Stimulated activated effector memory CD8-positive, alpha-beta T cell treated with anti-CD3 and anti-CD28 coated beads, Interleukin-12 subunit alpha, Interleukin-12 subunit beta, amount 100 ng/mL, for 72 hours (primary cell): ENCODE results near the gene CLDN24.

ENCODE experiments used
- ATAC-seq: fragments of 150-1000 bp; cut with Tn5 transposase; 2 replicates; pipeline ENCODE4 v1.10.0; 2021
- DNase-seq, 2 donors: peaks; one replicate each; pipeline ENCODE4 v3.0.0; 2021 to 2022; ENCODE audit warnings: low spot score in 2 of 2
- H3K27ac Mint-ChIP-seq: one replicate; pipeline ENCODE4 v1.8.0; 2022; ENCODE audit warnings: mild to moderate bottlenecking, mixed read lengths
- H3K36me3 Mint-ChIP-seq: one replicate; pipeline ENCODE4 v1.8.0; 2022; ENCODE audit warnings: mild to moderate bottlenecking, mixed read lengths
- H3K4me1 Mint-ChIP-seq: one replicate; pipeline ENCODE4 v1.8.0; 2022; ENCODE audit warnings: mixed read lengths
- H3K4me3 Mint-ChIP-seq: one replicate; pipeline ENCODE4 v1.8.0; 2022; ENCODE audit warnings: mild to moderate bottlenecking, mixed read lengths
- H3K9me3 Mint-ChIP-seq: one replicate; pipeline ENCODE4 v1.8.0; 2022; ENCODE audit warnings: mixed read lengths

CLDN24 gene

DNA sequence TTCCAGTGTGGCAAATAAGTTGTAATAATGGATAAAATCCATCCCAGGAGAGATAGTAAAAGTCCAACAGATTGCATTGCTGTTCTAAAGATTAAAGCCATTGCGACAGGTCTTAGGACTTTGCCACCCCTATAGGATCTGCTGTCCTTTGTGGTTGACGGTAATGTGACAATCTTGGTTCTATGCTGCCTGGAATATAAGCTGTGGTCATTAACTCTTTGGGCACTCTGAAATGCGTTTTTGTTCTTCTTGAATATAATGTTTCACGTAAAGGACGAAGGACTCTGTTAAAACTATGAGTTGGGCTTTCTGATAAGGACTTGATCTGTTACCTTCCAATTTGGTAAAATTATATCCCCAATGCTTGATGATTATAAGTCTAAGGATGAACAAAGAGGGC lies at the start of gene CLDN24:
Gene CLDN24, minus strand, starts transcription at position 101 of the 400 bp plus-strand sequence. Its CDS starts 0 bp downstream, at position 101.
- peak within 1 kb of the TSS; percentile 18 for H3K4me3 Mint-ChIP-seq
- H3K4me1 Mint-ChIP-seq = peaks cover 18% of the 10 kb centered on the region
- no peaks in the 10 kb centered on the region for H3K9me3 Mint-ChIP-seq
- no peak for ATAC-seq
- DNase-seq = no peak
- H3K27ac Mint-ChIP-seq = no peak within 1 kb of the TSS
- no peaks in the 10 kb centered on the region for H3K36me3 Mint-ChIP-seq

DNA sequence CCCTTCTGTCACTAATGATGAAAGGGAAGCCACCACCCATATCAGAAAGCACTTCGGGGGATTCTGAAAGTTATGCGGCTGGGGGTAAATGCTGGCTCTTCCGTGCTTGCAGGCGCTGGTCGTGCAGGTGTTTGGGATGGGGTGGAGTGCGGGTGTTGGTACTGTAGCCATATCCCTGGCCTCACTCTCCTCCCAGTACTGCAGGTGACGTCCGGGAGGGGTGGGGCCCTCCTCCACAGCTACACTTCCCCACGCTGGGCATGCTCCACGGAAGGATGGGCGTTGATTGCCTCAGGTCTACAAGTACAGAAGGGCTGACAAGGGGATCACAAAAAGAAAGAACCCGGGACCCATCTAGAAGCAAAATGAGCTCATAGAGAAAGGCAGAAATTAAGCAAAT lies 48.6 kb upstream of the CLDN24 start:
- Mint-ChIP-seq H3K27ac (no peak overlapping the region), H3K4me1 (no peaks in the 10 kb centered on the region)

DNA sequence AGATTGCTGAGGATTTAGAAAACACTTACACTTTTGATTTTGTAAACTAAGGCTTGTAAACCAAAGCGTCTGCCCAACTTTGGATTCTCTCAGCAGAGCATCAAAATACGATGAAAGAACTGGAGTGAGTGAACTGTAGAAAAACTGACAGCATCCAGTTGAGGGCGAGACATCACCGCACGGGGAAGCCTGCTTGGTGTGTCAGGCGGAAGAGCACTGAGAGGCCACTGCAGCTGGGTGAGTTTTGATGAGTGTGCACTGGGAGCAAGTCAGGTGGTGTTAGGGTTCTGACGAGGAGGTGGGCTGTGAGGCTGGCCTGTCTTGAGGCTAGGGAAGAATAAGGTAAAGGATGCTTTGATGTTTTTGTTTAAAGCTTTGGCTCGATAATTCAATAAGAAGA lies 46.8 kb upstream of the CLDN24 start:
- no peak for DNase-seq
- ATAC-seq = no peak
- H3K36me3 Mint-ChIP-seq = no peaks in the 10 kb centered on the region
- no peaks in the 10 kb centered on the region for H3K9me3 Mint-ChIP-seq
- H3K4me1 Mint-ChIP-seq = no peaks in the 10 kb centered on the region
- H3K4me3 Mint-ChIP-seq = no peak overlapping the region
- no peak overlapping the region for H3K27ac Mint-ChIP-seq

More for the DNA sequence above, 48.6 kb upstream of the CLDN24 start:
- ATAC-seq = no peak
- Mint-ChIP-seq H3K9me3 (no peaks in the 10 kb centered on the region), H3K4me3 (no peak overlapping the region), H3K36me3 (no peaks in the 10 kb centered on the region)
- no peak for DNase-seq

DNA sequence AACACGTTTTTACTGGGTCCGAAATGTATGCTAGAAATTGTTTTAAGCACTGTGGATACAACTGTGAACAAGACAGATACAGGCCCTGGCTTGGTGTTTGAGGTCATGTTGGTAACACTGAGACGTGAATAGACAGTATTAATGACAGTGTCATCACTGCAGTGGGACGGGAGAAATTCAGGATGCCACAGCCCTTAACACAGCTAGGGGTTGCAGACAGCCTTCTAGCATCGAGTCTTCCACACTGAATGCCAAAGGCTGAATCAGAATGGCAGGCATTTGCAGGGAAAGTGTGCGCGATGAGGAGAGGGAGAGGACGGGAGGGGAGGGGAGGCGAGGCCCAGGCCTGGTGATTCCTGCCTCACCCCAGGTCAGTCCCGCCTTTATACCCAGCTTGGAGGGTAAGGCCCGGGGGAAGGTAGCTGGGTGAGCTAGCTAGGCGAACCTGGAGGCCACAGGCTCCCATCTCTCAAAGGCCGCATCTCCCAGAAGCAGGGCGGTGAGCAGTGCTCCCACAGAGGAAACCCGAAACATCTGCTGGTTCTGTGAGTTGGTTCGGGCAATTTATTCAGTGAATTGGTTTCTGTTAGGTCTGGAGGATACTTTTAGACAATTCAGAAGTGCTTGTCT lies 44.1 kb upstream of the CLDN24 start:
- H3K4me3 Mint-ChIP-seq = no peak overlapping the region
- H3K36me3 Mint-ChIP-seq = no peaks in the 10 kb centered on the region
- no peaks in the 10 kb centered on the region for H3K4me1 Mint-ChIP-seq
- H3K27ac Mint-ChIP-seq = no peak overlapping the region
- no peak for DNase-seq
- H3K9me3 Mint-ChIP-seq = no peaks in the 10 kb centered on the region
- peak; percentile 31 for ATAC-seq

DNA sequence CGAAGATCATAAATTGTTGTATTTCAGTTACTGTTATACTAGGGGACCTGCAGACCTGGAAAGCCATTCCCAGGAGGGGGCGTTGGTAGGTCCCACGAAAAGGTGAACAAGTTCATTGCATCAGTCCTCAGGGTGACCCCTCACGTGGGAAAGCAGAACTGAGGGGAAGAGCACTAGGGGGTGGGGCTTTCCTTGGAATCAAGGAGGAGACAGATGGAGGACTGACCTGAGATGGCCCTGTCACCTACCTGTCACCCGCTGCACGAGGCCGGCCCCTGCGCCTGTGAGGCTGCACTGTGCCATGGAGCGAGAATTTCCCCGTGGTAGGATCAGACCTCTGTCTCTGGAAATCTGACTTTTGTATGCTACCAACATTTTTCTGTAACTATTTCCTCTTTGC lies 41.8 kb upstream of the CLDN24 start:
- H3K4me1 Mint-ChIP-seq = no peaks in the 10 kb centered on the region

DNA sequence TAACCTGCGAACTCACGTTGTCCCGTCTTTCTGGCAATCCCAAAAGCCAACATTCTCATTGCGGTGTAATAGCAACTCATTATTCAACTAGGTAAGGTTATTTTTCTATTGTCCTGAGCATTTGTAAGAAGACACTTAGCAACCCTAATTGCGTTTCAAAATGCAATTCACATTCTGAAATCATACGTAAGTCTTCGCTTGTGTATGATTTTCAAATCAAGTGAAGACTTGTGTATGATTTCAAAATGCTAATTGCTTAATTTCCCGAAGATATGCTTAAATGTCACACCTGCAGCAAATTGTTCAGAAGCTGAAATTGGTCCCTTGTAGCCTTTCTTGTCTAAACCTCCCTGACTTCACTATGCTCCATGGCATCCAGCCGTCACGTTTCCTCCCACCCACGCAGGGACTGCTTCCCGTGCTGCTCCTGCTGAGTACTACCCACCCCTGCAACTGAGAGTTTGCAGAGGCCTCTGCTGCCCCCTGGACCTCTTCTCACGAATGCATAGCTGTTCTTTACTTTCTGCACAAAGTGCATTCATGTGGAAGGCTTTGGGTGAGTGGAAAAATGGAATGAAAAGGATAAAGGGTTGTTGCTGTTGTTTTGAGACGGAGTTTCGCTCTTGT lies 40.8 kb upstream of the CLDN24 start:
- ATAC-seq = no peak
- no peak for DNase-seq
- H3K4me3 Mint-ChIP-seq = no peak overlapping the region
- no peaks in the 10 kb centered on the region for H3K4me1 Mint-ChIP-seq
- H3K27ac Mint-ChIP-seq = no peak overlapping the region
- no peaks in the 10 kb centered on the region for H3K36me3 Mint-ChIP-seq
- H3K9me3 Mint-ChIP-seq = no peaks in the 10 kb centered on the region

More for the DNA sequence above, 41.8 kb upstream of the CLDN24 start:
- H3K9me3 Mint-ChIP-seq = no peaks in the 10 kb centered on the region
- DNase-seq (no peak), ATAC-seq (no peak)
- H3K36me3 Mint-ChIP-seq = no peaks in the 10 kb centered on the region
- no peak overlapping the region for H3K27ac Mint-ChIP-seq
- no peak overlapping the region for H3K4me3 Mint-ChIP-seq

DNA sequence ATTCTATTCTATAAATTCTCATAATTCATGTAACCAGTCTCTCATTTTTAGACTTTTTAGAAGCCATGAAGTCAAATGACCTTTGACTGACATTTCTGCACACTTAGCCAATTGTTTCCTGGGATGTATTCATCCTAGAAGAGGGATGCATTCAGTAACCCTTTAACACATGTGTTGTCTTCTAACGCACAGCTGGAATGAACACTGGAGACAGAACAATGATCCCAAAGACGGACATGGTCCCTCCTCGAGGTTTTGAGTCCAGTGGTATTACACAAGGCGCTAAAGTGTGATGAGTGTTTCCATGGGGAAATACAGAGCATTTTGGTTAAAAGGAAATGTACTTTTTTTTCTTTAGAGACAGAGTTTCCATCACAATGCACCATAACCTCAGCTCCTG lies 39.8 kb upstream of the CLDN24 start:
- Mint-ChIP-seq H3K9me3 (no peaks in the 10 kb centered on the region), H3K4me1 (no peaks in the 10 kb centered on the region), H3K4me3 (no peak overlapping the region), H3K36me3 (no peaks in the 10 kb centered on the region), H3K27ac (no peak overlapping the region)
- ATAC-seq (no peak), DNase-seq (no peak)

DNA sequence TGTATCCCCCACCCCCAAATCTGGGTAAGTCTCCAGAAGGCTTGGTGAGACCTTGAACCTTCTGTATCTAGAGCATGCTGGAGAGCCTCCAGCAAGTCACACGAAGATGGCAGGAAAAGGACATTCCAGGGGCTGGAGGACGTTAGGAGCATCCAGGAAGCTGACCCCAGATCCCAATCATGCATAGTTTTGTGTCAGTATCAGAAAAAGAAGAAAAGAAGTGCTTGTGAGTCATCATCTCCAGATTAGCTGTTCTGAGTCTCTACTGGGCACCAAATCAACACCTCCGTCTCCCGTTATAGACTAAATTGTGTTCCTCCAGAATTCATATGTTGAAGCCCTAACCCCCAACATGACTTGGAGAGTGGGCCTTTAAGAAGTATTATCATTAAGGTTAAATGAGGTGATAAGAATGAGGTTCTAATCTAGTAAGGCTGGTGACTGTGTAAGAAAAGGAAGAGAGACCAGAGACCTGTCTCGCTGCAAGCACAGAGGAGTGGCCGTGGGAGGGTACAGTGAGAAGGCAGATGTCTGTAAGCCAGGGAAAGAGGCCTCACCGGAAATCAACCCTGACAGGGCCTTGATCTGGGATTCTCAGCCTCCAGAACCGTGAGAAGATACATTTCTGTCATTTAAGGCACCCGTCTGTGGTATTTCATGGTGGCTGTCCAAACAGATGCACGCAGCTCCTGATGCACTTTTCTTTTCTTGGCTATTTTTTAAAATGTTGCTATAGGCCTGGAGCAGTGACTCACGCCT lies 38.1 kb upstream of the CLDN24 start:
- ATAC-seq (no peak), DNase-seq (no peak)
- Mint-ChIP-seq H3K36me3 (no peaks in the 10 kb centered on the region), H3K4me3 (no peak overlapping the region), H3K27ac (no peak overlapping the region), H3K9me3 (no peaks in the 10 kb centered on the region), H3K4me1 (no peaks in the 10 kb centered on the region)

DNA sequence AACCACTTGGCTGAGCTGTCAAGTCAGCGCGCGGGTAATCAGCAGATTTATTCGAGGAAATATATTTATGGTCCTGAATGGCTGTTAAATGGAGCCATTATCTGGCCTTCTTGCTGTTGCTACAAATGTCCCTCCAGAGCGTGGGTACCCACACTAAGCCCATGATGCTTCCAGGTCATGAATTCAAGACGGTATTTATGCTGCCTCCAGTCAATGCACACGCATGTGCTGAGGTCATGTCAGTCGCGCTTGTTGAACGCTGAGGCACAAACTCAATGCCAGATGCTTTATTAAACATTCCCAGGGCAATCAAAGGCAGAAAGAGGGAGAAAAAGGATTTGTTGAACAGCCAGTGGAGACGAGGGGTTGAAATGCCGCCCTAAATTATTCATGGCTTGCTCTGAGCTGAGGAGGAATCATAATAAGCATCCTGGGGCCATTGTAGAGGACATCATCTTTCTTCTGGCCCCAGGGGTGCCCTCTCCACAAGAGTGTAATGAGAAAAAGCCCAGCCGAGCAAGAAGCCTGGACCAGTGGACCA lies 36.1 kb upstream of the CLDN24 start:
- ATAC-seq (no peak), DNase-seq (no peak)
- H3K9me3 Mint-ChIP-seq = no peaks in the 10 kb centered on the region
- H3K36me3 Mint-ChIP-seq = no peaks in the 10 kb centered on the region
- H3K4me3 Mint-ChIP-seq = no peak overlapping the region
- no peak overlapping the region for H3K27ac Mint-ChIP-seq
- H3K4me1 Mint-ChIP-seq = no peaks in the 10 kb centered on the region

DNA sequence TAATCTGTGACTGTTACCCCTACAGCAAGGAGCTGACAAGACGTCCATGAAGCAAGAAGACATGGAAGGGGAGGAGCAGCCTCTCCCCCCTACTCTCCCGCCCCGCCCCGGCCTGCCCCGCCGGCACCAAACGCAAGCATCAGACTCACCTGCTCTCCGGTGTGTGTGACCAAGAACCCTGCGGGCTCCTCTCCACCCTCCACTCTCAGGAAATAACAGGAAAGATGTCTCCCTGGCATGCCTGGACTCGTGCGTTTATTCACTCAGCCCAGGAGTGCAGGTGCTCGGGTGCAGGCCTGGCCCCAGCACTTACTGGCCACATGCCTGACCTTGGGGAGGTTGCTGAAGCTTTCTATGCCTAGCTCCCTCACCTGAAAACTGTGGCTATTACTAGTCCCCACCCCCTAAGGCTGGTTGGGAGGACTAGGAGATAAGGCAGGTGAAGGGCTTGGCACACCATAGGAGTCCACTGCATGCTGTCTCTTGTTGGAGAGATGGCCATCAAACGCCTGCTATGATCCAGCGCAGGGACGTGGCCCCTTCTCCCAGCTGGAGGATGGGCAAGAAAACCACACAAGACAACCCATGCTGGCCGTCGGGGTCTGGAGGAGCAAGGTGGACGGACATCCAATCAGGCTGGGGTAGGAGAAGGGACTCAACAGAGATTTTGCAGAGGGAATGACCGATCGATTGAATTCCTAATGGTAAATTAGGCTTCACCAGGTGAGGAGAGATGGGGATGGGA lies 34.9 kb upstream of the CLDN24 start:
- no peak overlapping the region for H3K27ac Mint-ChIP-seq
- no peaks in the 10 kb centered on the region for H3K4me1 Mint-ChIP-seq
- no peaks in the 10 kb centered on the region for H3K36me3 Mint-ChIP-seq
- no peaks in the 10 kb centered on the region for H3K9me3 Mint-ChIP-seq
- no peak for DNase-seq
- no peak for ATAC-seq
- H3K4me3 Mint-ChIP-seq = no peak overlapping the region

DNA sequence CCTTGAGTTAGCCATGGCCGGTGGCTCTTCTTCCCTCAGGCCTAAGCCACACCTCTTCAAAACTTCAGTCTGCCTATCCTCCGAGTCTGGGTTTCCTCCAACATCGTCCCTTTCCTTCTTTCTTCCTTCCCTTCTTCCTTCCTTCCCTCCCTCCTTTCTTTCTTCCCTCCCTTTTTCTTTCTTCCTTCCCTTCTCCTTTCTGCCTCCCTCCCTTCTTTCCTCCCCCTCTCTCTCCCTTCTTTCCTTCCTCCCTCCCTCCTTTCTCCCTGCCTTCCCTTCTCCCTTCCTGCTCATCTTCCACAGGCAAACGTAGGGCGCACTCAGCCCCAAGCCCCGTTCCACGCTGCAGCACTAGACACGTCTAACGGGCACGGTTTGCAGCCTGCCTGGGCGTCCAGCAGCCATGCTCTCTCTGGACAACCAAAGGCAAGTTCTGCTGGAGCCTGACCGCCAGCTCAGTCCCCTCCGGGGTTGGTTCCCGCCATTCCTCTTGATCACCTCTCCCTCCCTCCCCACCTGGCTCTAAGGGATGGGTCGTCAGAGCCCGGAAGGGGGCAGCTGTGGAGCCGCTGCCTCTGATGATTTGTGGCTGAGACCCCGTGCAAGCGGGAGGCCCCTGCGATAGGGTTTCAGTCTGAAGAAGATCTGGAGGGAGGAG lies 34.1 kb upstream of the CLDN24 start:
- DNase-seq (no peak), ATAC-seq (no peak)
- no peak overlapping the region for H3K4me3 Mint-ChIP-seq
- no peaks in the 10 kb centered on the region for H3K9me3 Mint-ChIP-seq
- H3K4me1 Mint-ChIP-seq = no peaks in the 10 kb centered on the region
- no peaks in the 10 kb centered on the region for H3K36me3 Mint-ChIP-seq
- H3K27ac Mint-ChIP-seq = no peak overlapping the region

DNA sequence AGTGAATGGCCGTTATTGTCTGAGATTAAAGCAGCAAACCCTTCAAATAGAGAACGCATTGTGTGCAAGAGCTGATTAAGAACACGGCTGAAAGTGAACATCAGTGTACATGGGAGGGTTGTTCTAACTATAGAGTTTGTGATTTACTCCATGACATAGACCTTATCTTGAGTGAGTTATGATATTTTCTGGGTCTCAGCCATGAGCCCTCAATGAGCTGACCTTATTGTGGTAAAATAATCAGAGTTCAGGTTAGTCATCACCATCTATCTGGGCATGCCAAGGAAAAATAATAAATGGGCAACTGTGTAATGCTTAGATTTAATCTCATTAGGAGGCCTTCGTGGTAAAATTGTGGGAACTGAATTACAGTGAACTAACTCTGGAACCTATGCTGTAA lies 33.2 kb upstream of the CLDN24 start:
- no peak overlapping the region for H3K4me3 Mint-ChIP-seq
- ATAC-seq (peak; percentile 33), DNase-seq (no peak)
- H3K9me3 Mint-ChIP-seq = no peaks in the 10 kb centered on the region
- peaks cover 4% of the 10 kb centered on the region for H3K4me1 Mint-ChIP-seq
- H3K27ac Mint-ChIP-seq = no peak overlapping the region
- no peaks in the 10 kb centered on the region for H3K36me3 Mint-ChIP-seq

DNA sequence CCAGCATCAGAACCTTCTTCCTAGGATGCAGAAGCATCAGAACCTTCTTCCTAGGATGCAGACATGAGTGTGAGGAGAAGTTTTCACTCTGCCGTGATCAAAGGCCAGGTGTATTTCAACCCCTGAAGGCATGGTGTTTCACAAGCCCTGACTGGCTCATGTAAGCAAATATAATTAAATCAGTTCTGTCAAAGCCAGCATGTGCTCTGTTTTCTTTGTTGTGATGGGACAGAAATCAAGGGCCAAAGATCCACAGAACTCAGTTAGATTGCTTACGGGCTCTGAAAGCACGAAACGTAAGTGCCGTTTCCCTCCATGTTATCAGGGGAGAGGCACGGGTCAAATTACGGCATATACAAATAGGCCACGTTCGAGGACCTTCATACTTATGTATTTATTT lies 32.0 kb upstream of the CLDN24 start:
- Mint-ChIP-seq H3K27ac (no peak overlapping the region), H3K4me3 (no peak overlapping the region), H3K4me1 (peaks cover 13% of the 10 kb centered on the region), H3K9me3 (no peaks in the 10 kb centered on the region), H3K36me3 (no peaks in the 10 kb centered on the region)
- DNase-seq = no peak
- no peak for ATAC-seq

DNA sequence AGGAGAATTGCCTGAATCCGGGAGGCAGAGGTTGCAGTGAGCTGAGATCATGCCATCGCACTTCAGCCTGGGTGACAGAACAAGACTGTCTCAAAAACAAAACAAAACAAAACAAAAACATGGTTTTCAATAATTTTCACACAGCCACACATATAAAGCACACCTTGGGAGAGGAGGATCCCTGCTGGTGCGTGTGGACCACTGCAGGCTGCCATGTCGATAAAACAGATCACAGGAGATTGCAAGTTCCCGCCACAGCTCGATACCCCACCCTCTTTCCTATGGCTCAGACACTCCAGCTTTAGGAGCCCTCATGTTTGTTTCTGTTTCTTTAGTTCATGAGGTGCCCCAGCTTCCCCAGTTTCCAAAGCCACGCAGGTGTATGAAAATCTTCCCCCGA lies 31.3 kb upstream of the CLDN24 start:
- no peak overlapping the region for H3K4me3 Mint-ChIP-seq
- H3K4me1 Mint-ChIP-seq = peaks cover 19% of the 10 kb centered on the region
- H3K9me3 Mint-ChIP-seq = no peaks in the 10 kb centered on the region
- ATAC-seq (no peak), DNase-seq (no peak)
- no peak overlapping the region for H3K27ac Mint-ChIP-seq
- no peaks in the 10 kb centered on the region for H3K36me3 Mint-ChIP-seq

DNA sequence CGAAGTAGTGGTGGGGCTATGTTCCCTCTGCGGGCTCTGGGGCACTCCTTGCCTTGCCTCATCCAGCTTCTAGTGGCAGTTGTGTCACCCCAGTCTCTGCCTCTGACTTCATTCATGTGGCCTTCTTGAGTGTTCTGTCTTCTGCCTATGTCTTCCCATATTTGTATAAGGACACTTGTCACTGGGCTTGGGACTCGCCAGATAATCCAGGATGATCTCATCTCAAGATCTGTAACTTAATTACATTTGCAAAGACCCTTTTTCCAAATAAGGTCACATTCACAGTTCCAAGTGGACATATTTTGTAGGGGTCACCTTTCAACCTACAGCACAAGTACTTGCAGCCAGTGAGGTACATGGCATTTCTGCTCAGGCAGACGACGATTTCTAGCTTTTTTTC lies 30.3 kb upstream of the CLDN24 start:
- H3K27ac Mint-ChIP-seq = no peak overlapping the region
- no peak overlapping the region for H3K4me3 Mint-ChIP-seq
- ATAC-seq = no peak
- DNase-seq = no peak
- no peaks in the 10 kb centered on the region for H3K9me3 Mint-ChIP-seq
- peaks cover 22% of the 10 kb centered on the region for H3K4me1 Mint-ChIP-seq
- H3K36me3 Mint-ChIP-seq = no peaks in the 10 kb centered on the region
